ENCODE data around the gene MMP15. TPM values are rescaled to one million over a fixed set of nuclear protein-coding genes. Genes with fewer than 3 reads are reported as not detected.

The MMP15 gene
- total and polyA plus RNA-seq, 2 of the 4 experiments (the other 2 are of a cell fraction): 0.18 to 0.56 TPM

- Histone ChIP-seq H3K36me3 (ENCODE audit: control insufficient read depth, insufficient read depth, low read length) (no peaks in the 10 kb centered on the region), H3K4me3 (ENCODE audit: insufficient read depth, low read depth, low read length) (no peak overlapping the region), H3K23ac (ENCODE audit: low read depth, low read length) (no peak overlapping the region), H2BK120ac (ENCODE audit: low read depth, low read length) (no peak overlapping the region), H3K18ac (ENCODE audit: low read depth, low read length) (no peak overlapping the region), H3K9ac (ENCODE audit: low read depth, low read length) (no peak overlapping the region), H2BK5ac (ENCODE audit: low read depth, low read length, poor library complexity, severe bottlenecking) (no peak overlapping the region), H2BK15ac (ENCODE audit: low read depth, low read length) (no peak overlapping the region), H3K56ac (ENCODE audit: extremely low read depth, insufficient read depth, low read length) (no peak overlapping the region), H3K4me2 (ENCODE audit: low read depth, low read length) (no peak overlapping the region), H3K9me3 (ENCODE audit: control insufficient read depth, insufficient read depth, low read length) (no peaks in the 10 kb centered on the region), H2AK5ac (ENCODE audit: low read depth, low read length) (no peak overlapping the region), H2BK20ac (ENCODE audit: low read depth, low read length) (no peak overlapping the region), H3K27me3 (ENCODE audit: control insufficient read depth, insufficient read depth, low read length) (peaks cover 48% of the 10 kb centered on the region), H3K9me1 (ENCODE audit: insufficient read depth, low read length) (no peaks in the 10 kb centered on the region), H3K4me1 (ENCODE audit: control insufficient read depth, insufficient read depth, low read length) (peaks cover 2% of the 10 kb centered on the region; the same call in 1 of the 2 replicates), H2AK9ac (replicated peaks; ENCODE audit: low read depth, low read length, poor library complexity) (no peak overlapping the region), H4K5ac (ENCODE audit: low read depth, low read length) (no peak overlapping the region), H3K27ac (ENCODE audit: insufficient read depth, low read length) (no peak overlapping the region), H2AFZ (replicated peaks; ENCODE audit: low read length, poor library complexity) (no peak overlapping the region), H4K20me1 (ENCODE audit: insufficient read depth, low read length) (no peaks in the 10 kb centered on the region; the same call in 1 of the 2 replicates), H4K91ac (ENCODE audit: insufficient read depth, low read depth, low read length) (no peak overlapping the region), H3K4ac (ENCODE audit: low read depth, low read length) (no peak overlapping the region), H3K79me1 (ENCODE audit: low read depth in 1 of 2, low read length in 2 of 2) (no peaks in the 10 kb centered on the region), H3K14ac (replicated peaks; ENCODE audit: low read depth, low read length) (no peak overlapping the region), H4K8ac (ENCODE audit: low read depth in 2 of 2, low read length in 2 of 2) (no peak overlapping the region)
- ATAC-seq (ENCODE audit: low read depth): no peak
- intact Hi-C loops (cut with micrococcal nuclease): no loop called here
- ChIA-PET POLR2A (ENCODE audit: unreplicated experiment) (no interaction called here), CTCF (no interaction called here)
- no peak for DNase-seq
- no peak for TF ChIP-seq RAD21 (IDR thresholded peaks at IDR 0.05; ENCODE audit: low read length)
- WGBS, 2 experiments (ENCODE audit: extremely low coverage in 2 of 2, insufficient read length in 1 of 2): no CpG with 5 or more reads among the region's 5 CpGs
- no TSS peak for BruUV-seq (replicated peaks)
- in situ Hi-C loops (cut with MboI; ENCODE audit: low sequenced_read_pairs): no loop called here
- dilution Hi-C loops (cut with HindIII; ENCODE audit: low sequenced_read_pairs, unreplicated experiment): no loop called here
These were observed 43.2 kb upstream of the MMP15 start for GRCh38 chr16:57982385-57982784.

All from IMR-90 (cell line).